Urinary bladder (tissue), 4 donors: ENCODE results near the gene MISP3. TPM values are rescaled to one million over a fixed set of nuclear protein-coding genes. Genes with fewer than 3 reads are reported as not detected.
A peak's percentile ranks its signal among the peaks of the same experiment; 100 is the strongest.

Source experiments
- DNase-seq: peaks from one replicate; pipeline ENCODE4 v3.0.0-alpha.2; 2015; ENCODE audit errors: extremely low spot score
- H3K27ac ChIP-seq: one replicate; pipeline ENCODE4 v1.5.1; 2013; ENCODE audit warnings: low read depth, mild to moderate bottlenecking, moderate library complexity
- H3K36me3 ChIP-seq: one replicate; pipeline ENCODE4 v1.6.1; 2013; ENCODE audit warnings: mild to moderate bottlenecking, moderate library complexity; ENCODE audit not compliant: insufficient read depth
- H3K4me1 ChIP-seq: one replicate; pipeline ENCODE4 v1.6.1; 2013; ENCODE audit warnings: mild to moderate bottlenecking, moderate library complexity; ENCODE audit not compliant: insufficient read depth
- H3K4me3 ChIP-seq: one replicate; pipeline ENCODE4 v1.5.1; 2013; ENCODE audit warnings: low read depth, low read length
- WGBS: extraction: QIAGEN DNeasy Blood & Tissue Kit; methylation state at CpG from one replicate; pipeline ENCODE4 v1.1.7; 2013; 5-methylcytosine and 5-hydroxymethylcytosine counted together
- polyA plus RNA-seq: library from polyadenylated mRNA; stranded (reverse); fragments of 200-250 nt; gene quantifications from one replicate; pipeline ENCODE4 v1.2.3, GENCODE V29; 2013
- total RNA-seq: library from RNA; depleted of rRNA; stranded (reverse); fragments of >200 nt; gene quantifications from one replicate; pipeline ENCODE4 v1.2.3, GENCODE V29; 2014
- donor health status: healthy with polysubstance abuse.
- donor health status: healthy.

Gene MISP3
- total and polyA plus RNA-seq, 2 donors: 0.21 to 2.6 TPM

- WGBS: 4% methylated on average over 44 of the region's 44 CpGs
- Histone ChIP-seq H3K27ac (peak overlapping the region; percentile 86), H3K4me3 (peak overlapping the region; percentile 51), H3K36me3 (no peaks in the 10 kb centered on the region), H3K4me1 (peaks cover 2% of the 10 kb centered on the region)
- no peak for DNase-seq
Observed at GRCh38 chr19:14073925-14074838, 1.6 kb downstream of the MISP3 start.

DNA sequence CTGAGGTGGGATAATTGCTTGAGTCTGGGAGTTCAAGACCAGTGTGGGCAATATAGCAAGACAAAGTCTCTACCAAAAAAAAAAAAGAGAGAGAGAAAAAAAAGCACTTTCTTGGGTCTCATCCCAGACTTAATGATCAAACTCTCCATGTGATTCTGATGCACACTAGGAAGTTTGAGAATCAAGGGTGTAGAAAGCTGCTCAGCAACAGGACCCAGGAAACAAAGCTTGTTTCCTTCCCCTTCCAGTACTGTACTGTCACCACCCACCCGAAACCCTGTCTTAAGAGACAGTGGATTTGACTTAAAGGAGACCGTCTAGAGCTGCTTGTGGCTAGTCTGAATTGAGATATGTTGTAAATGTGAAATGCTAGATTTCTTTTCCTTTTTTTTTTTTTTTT is 5.8 kb downstream of the MISP3 start:
- no peaks in the 10 kb centered on the region for H3K36me3 ChIP-seq
- 72% methylated on average over 2 of the region's 2 CpGs for WGBS
- DNase-seq: no peak
- no peak overlapping the region for H3K4me3 ChIP-seq
- H3K27ac ChIP-seq: no peak overlapping the region
- no peaks in the 10 kb centered on the region for H3K4me1 ChIP-seq

DNA sequence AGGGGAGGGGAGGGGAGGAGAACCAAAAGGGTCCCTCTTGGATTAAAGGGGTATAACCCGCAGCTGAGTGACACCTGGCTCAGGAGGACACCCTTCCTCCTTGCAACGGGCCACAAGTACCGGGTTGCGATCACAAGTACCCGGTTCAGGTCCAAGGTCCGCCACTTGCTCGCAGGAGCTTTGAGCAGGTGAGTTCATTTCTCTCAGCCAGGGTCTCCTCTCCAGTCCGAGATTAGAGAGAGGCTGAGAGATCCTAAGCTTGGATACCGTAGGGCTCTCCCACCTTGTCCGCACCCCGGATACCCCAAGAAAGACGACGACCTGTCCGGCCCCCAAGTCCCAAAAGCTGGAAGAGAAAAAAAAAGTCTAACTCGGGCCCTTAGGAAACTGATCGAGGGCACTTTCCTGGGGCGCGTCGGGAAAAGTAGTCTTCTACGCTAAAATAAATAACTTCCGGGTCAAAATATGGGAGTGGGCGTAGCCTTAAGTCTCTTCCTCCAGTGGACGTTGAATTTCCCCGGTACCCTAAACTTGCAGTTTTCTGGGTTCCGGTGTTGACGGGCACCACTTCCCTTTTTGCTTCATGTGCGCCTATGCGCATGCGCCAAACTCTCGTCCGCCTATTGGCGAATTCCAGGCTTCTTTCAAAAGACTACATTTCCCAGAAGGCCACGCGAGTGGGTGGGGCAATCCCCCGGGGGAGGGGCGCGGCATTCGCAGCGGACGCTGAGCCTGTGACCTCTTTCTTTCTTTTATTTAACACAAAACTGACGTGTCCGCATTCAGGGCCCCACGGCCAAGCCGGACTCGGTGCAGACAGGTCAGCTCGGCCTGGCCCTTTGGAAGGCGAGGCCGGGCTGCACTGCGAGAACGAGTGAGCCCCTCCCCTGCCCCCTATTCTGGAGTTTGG is 8.6 kb downstream of the MISP3 start:
- Histone ChIP-seq H3K36me3 (no peaks in the 10 kb centered on the region), H3K27ac (peak overlapping the region; percentile 80), H3K4me3 (peak overlapping the region; percentile 71), H3K4me1 (no peaks in the 10 kb centered on the region)
- peak; percentile 99 for DNase-seq
- WGBS: under 1% methylated on average over 50 of the region's 50 CpGs

DNA sequence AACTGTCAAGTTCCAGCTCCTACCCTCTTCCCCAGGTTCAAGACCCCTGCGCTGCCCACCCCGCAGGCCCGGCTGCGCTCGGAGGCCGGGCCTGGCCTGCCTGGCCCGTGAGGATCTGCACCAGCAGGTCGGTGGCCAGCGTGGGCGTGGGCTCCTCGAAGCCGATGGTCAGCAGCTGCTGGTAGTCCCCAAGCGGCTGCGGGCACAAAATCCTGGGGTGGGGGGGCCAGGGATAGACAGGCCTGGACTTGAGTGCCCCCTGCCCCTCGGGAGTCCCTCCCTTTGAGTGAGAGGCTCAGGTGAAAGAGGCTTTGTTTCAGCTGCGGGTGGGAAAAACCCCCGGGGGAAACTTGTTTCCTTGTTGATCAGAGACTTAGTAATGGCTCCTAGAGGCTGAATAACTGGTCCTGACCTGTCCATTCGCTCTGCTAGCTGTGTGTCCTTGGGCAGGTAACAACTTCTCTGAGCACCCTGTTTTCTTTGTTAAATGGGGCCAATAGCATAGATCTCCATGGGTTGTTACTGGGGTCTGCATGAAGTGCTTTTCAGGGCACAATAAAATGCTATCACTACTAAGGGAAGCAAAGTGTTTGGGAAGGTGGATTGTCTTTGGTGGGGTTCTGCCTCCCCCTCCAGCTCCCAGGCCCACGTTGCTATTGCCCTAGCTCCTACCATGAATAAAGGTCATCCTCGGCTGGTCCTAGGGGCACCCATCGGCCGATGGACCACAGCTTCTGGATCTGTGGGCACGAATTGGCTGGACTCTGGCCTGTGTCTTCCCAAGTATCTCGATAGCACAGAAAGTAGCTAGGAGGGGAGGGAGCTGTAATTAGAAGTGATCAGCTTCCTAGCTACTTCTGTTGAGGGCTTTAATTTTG is 9.4 kb downstream of the MISP3 start:
- H3K4me3 ChIP-seq: peak overlapping the region; percentile 71
- DNase-seq: no peak
- peak overlapping the region; percentile 79 for H3K27ac ChIP-seq
- H3K4me1 ChIP-seq: no peaks in the 10 kb centered on the region
- 23% methylated on average over 24 of the region's 24 CpGs for WGBS
- no peaks in the 10 kb centered on the region for H3K36me3 ChIP-seq

- H3K4me1 ChIP-seq: no peaks in the 10 kb centered on the region
- DNase-seq: no peak
- 89% methylated on average over 1 of the region's 1 CpG for WGBS
- no peaks in the 10 kb centered on the region for H3K36me3 ChIP-seq
- H3K4me3 ChIP-seq: no peak overlapping the region
- H3K27ac ChIP-seq: no peak overlapping the region
Observed at GRCh38 chr19:14082675-14082960, 10.0 kb downstream of the MISP3 start.

- H3K4me1 ChIP-seq: no peaks in the 10 kb centered on the region
- H3K27ac ChIP-seq: no peak within 1 kb of the TSS
- H3K4me3 ChIP-seq: no peak within 1 kb of the TSS
- DNase-seq: no peak
- 52% methylated on average over 54 of the region's 54 CpGs for WGBS
- H3K36me3 ChIP-seq: no peaks in the 10 kb centered on the region
Observed at GRCh38 chr19:14085309-14085995, 12.9 kb downstream of the MISP3 start, which contains the start of gene C19orf67. TSS of gene C19orf67 (minus strand) at chr19:14085783. CDS start at chr19:14085627, 156 bp downstream.

- Histone ChIP-seq H3K36me3 (no peaks in the 10 kb centered on the region), H3K4me1 (no peaks in the 10 kb centered on the region), H3K27ac (no peak overlapping the region), H3K4me3 (no peak overlapping the region)
- DNase-seq: no peak
- 89% methylated on average over 5 of the region's 5 CpGs for WGBS
Observed at GRCh38 chr19:14086098-14086497, 13.5 kb downstream of the MISP3 start.

DNA sequence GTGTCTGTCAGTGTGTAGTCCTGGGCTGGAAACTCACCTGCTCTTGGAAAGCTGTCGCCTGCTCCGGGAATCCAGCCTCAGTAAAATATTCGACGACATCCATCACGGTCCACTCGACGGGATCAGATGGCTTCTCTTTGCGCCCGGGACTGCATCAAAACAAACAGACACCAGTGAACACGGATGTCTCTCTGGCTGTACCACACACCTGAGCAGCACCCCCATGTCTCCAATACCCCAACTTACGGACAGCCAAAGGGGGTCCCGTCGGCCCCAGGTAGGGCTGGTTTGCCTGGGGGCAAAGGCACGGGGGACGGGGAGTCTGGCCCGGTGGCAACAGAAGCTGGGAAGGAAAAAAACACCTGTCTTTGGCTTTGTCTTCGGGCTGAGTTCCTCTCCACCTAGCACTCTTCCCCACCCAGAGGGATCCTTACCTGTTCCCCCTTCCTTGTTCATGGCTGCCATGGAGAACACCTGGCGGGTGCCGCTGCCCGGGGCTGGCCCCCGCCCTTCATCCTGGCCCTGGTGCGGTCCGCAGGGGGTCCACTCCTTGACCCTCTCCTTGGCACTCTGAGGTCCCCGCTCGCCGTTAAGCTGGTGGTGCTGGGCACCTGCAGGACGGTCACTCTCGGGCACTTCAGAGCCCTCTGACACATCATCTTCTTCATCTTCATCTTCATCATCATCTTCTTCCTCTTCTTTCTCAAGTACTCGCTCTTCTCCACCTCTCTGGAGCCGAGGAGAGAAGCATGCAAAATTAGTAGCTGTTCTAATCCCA is 16.2 kb downstream of the MISP3 start:
- Histone ChIP-seq H3K4me3 (no peak overlapping the region), H3K36me3 (no peaks in the 10 kb centered on the region), H3K4me1 (no peaks in the 10 kb centered on the region), H3K27ac (no peak overlapping the region)
- DNase-seq: no peak
- WGBS: 88% methylated on average over 30 of the region's 30 CpGs

DNA sequence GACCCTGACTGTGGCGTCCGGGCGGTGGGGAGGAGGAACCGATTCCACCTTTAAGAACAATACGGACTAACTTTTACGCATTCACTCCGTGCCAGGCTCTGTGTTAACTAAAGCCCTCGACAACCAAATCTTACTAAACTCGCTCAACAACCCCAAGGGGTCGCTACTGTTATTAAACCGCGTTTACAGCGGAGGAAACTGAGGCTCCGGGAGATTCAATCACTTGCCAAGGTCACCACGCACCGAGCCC is 16.8 kb downstream of the MISP3 start:
- DNase-seq: no peak
- peak overlapping the region; percentile 12 for H3K27ac ChIP-seq
- H3K4me3 ChIP-seq: peak overlapping the region; percentile 94
- H3K4me1 ChIP-seq: no peaks in the 10 kb centered on the region
- no peaks in the 10 kb centered on the region for H3K36me3 ChIP-seq
- 12% methylated on average over 16 of the region's 16 CpGs for WGBS

DNA sequence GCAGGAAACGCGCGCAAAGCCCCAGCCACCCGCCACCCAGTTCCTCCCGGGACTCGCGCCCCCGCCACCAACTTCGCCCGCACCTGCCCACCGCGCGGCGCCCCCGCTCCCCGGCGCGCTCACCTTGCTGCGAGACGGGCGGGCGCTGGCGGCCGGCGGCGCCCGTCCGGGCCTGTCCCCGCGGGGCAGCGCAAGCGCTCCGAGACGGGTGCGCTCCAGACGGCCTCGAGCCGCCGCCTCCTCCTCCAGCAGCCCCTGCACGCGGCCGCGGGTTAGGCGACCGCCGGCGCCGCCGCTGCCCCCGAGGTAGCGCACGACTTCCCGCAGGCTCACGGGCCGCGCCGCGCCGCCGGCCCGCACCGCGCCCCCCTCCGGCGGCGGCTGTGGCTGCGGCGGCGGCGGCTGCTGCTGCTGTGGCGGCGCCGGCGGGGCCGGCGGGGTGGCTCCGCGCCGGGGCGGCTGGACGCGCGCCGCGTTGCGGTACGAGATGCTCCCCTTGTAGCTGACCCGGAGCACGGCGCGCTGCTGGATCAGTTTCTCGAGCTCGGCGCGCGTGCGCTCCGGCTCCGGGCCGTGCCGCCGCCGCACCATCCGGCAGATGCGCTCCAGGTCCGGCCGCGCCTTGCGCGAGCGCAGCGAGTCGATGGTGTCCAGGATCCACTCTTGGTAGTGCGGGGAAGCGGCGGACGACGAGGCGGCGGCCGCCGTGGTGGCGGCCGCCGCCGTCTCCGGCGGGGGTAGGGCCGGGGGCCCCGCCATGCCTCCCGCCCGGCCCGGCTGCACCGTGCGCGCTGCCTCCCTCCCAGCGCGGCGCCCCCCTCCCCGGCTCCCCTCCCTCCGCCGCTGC is 17.3 kb downstream of the MISP3 start:
- no peak for DNase-seq

DNA sequence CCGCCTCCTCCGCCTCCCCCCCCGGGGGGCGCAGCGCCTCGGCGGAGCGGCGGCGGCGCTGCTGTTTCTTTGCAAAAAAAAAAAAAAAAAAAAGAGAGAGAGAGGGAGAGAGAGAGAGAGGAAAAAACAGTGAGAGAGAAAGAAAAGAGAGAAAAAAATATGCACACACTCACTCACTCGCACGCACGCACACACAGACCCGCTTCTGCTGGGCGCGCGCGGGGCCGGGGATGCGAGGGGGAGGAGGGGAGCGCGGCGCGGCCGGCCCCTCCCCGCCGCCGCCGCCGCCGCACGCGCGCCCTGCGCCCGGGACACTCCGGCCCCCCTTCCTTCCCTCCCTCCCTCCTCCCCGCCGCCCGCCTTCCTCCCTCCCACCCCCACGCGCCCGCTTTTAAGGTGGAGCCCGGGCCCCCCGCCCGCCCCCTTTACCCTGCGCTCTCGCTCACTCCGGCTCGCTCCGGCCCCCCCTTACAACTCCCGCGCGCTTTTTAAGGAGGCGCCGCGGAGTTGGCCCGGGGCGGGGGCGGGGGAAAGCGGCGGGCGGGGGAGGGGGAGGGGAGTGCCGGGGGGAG is 18.0 kb downstream of the MISP3 start, which contains the start of gene SAMD1:
TSS of gene SAMD1 (minus strand) at position 243 of the 572 bp plus-strand sequence.
- Histone ChIP-seq H3K4me1 (no peaks in the 10 kb centered on the region), H3K27ac (peak within 1 kb of the TSS; percentile 84), H3K4me3 (peak within 1 kb of the TSS; percentile 94), H3K36me3 (no peaks in the 10 kb centered on the region)
- WGBS: 1% methylated on average over 54 of the region's 65 CpGs
- DNase-seq: peak; percentile 72

More for the DNA sequence above, 17.3 kb downstream of the MISP3 start:
- no peaks in the 10 kb centered on the region for H3K4me1 ChIP-seq
- H3K27ac ChIP-seq: peak overlapping the region; percentile 41
- WGBS: under 1% methylated on average over 141 of the region's 142 CpGs
- peak overlapping the region; percentile 94 for H3K4me3 ChIP-seq
- no peaks in the 10 kb centered on the region for H3K36me3 ChIP-seq
